ENCODE data around the gene ZRSR2. TPM values are rescaled to one million over a fixed set of nuclear protein-coding genes. Genes with fewer than 3 reads are reported as not detected.
"Not testable (repeated sequence)": the region's sequence is repeated elsewhere in the genome, so short reads cannot be mapped to it uniquely, and the experiment has no call there.

The ZRSR2 gene
- 10 to 100 TPM; 11.5 to 11.9 TPM for polyA plus RNA-seq

GRCh38 chrX:15789979-15790768, at the start of gene ZRSR2:
Gene ZRSR2, plus strand, starts transcription at chrX:15790484. Its CDS starts 12 bp downstream, at chrX:15790496.
- 0% methylated on average over 54 to 55 of the region's 55 CpGs for WGBS, 2 donors
- Histone ChIP-seq H3K27me3 (ENCODE audit: control insufficient read depth in 1 of 2, insufficient read depth in 2 of 2, low read length in 2 of 2) (no peaks in the 10 kb centered on the region), H3K9me3 (ENCODE audit: control insufficient read depth in 2 of 2, insufficient read depth in 1 of 2, low read depth in 1 of 2, low read length in 1 of 2) (no peaks in the 10 kb centered on the region), H3K4me1 (ENCODE audit: control insufficient read depth in 2 of 2, insufficient read depth in 2 of 2, low read length in 1 of 2) (no peaks in the 10 kb centered on the region), H3K4me3 (ENCODE audit: low read depth in 1 of 2, low read length in 2 of 2) (peak within 1 kb of the TSS; percentile 73 to 93), H3K27ac (ENCODE audit: low read depth in 2 of 2, low read length in 1 of 2) (peak within 1 kb of the TSS; percentile 83 to 84), H3K36me3 (ENCODE audit: control insufficient read depth in 2 of 2, insufficient read depth in 2 of 2, low read length in 1 of 2) (no peaks in the 10 kb centered on the region)

- Histone ChIP-seq H3K27me3 (ENCODE audit: control insufficient read depth in 1 of 2, insufficient read depth in 2 of 2, low read length in 2 of 2) (no peaks in the 10 kb centered on the region), H3K27ac (ENCODE audit: low read depth in 2 of 2, low read length in 1 of 2) (no peak overlapping the region), H3K4me1 (ENCODE audit: control insufficient read depth in 2 of 2, insufficient read depth in 2 of 2, low read length in 1 of 2) (no peaks in the 10 kb centered on the region), H3K9me3 (ENCODE audit: control insufficient read depth in 2 of 2, insufficient read depth in 1 of 2, low read depth in 1 of 2, low read length in 1 of 2) (no peaks in the 10 kb centered on the region), H3K36me3 (ENCODE audit: control insufficient read depth in 2 of 2, insufficient read depth in 2 of 2, low read length in 1 of 2) (no peaks in the 10 kb centered on the region), H3K4me3 (ENCODE audit: low read depth in 1 of 2, low read length in 2 of 2) (no peak overlapping the region)
- WGBS, 2 donors = 80 to 85% methylated on average over 9 of the region's 9 CpGs
Measured at GRCh38 chrX:15744181-15744867, 46.0 kb upstream of the ZRSR2 start.

- Histone ChIP-seq H3K36me3 (ENCODE audit: control insufficient read depth in 2 of 2, insufficient read depth in 2 of 2, low read length in 1 of 2) (no peaks in the 10 kb centered on the region), H3K27ac (ENCODE audit: low read depth in 2 of 2, low read length in 1 of 2) (no peak overlapping the region), H3K27me3 (ENCODE audit: control insufficient read depth in 1 of 2, insufficient read depth in 2 of 2, low read length in 2 of 2) (no peaks in the 10 kb centered on the region), H3K9me3 (ENCODE audit: control insufficient read depth in 2 of 2, insufficient read depth in 1 of 2, low read depth in 1 of 2, low read length in 1 of 2) (no peaks in the 10 kb centered on the region), H3K4me1 (ENCODE audit: control insufficient read depth in 2 of 2, insufficient read depth in 2 of 2, low read length in 1 of 2) (no peaks in the 10 kb centered on the region), H3K4me3 (ENCODE audit: low read depth in 1 of 2, low read length in 2 of 2) (no peak overlapping the region)
- 90 to 91% methylated on average over 4 of the region's 4 CpGs for WGBS, 2 donors
Measured at GRCh38 chrX:15745179-15745578, 45.1 kb upstream of the ZRSR2 start.

- H3K4me1 ChIP-seq (ENCODE audit: control insufficient read depth in 2 of 2, insufficient read depth in 2 of 2, low read length in 1 of 2); H3K9me3 ChIP-seq (ENCODE audit: control insufficient read depth in 2 of 2, insufficient read depth in 1 of 2, low read depth in 1 of 2, low read length in 1 of 2); H3K27me3 ChIP-seq (ENCODE audit: control insufficient read depth in 1 of 2, insufficient read depth in 2 of 2, low read length in 2 of 2); H3K36me3 ChIP-seq (ENCODE audit: control insufficient read depth in 2 of 2, insufficient read depth in 2 of 2, low read length in 1 of 2); H3K27ac ChIP-seq (ENCODE audit: low read depth in 2 of 2, low read length in 1 of 2); H3K4me3 ChIP-seq (ENCODE audit: low read depth in 1 of 2, low read length in 2 of 2): not testable (repeated sequence)
- WGBS, 2 donors = 82 to 90% methylated on average over 6 of the region's 6 CpGs
Measured at GRCh38 chrX:15746651-15747050, 43.6 kb upstream of the ZRSR2 start.

GRCh38 chrX:15747626-15748173, 42.6 kb upstream of the ZRSR2 start:
- Histone ChIP-seq H3K9me3 (ENCODE audit: control insufficient read depth in 2 of 2, insufficient read depth in 1 of 2, low read depth in 1 of 2, low read length in 1 of 2) (no peaks in the 10 kb centered on the region), H3K4me1 (ENCODE audit: control insufficient read depth in 2 of 2, insufficient read depth in 2 of 2, low read length in 1 of 2) (no peaks in the 10 kb centered on the region), H3K4me3 (ENCODE audit: low read depth in 1 of 2, low read length in 2 of 2) (no peak overlapping the region), H3K27ac (ENCODE audit: low read depth in 2 of 2, low read length in 1 of 2) (no peak overlapping the region), H3K36me3 (ENCODE audit: control insufficient read depth in 2 of 2, insufficient read depth in 2 of 2, low read length in 1 of 2) (no peaks in the 10 kb centered on the region), H3K27me3 (ENCODE audit: control insufficient read depth in 1 of 2, insufficient read depth in 2 of 2, low read length in 2 of 2) (no peaks in the 10 kb centered on the region)
- WGBS, 2 donors = 90 to 92% methylated on average over 13 of the region's 13 CpGs

- Histone ChIP-seq H3K9me3 (ENCODE audit: control insufficient read depth in 2 of 2, insufficient read depth in 1 of 2, low read depth in 1 of 2, low read length in 1 of 2) (no peaks in the 10 kb centered on the region), H3K27ac (ENCODE audit: low read depth in 2 of 2, low read length in 1 of 2) (no peak overlapping the region), H3K36me3 (ENCODE audit: control insufficient read depth in 2 of 2, insufficient read depth in 2 of 2, low read length in 1 of 2) (no peaks in the 10 kb centered on the region), H3K4me1 (ENCODE audit: control insufficient read depth in 2 of 2, insufficient read depth in 2 of 2, low read length in 1 of 2) (no peaks in the 10 kb centered on the region), H3K4me3 (ENCODE audit: low read depth in 1 of 2, low read length in 2 of 2) (no peak overlapping the region), H3K27me3 (ENCODE audit: control insufficient read depth in 1 of 2, insufficient read depth in 2 of 2, low read length in 2 of 2) (no peaks in the 10 kb centered on the region)
- WGBS, 2 donors = 89 to 91% methylated on average over 3 of the region's 3 CpGs
Measured at GRCh38 chrX:15748841-15749240, 41.4 kb upstream of the ZRSR2 start.

GRCh38 chrX:15749642-15750610, 40.4 kb upstream of the ZRSR2 start:
- WGBS, 2 donors = 38 to 52% methylated on average over 7 of the region's 7 CpGs
- Histone ChIP-seq H3K4me1 (ENCODE audit: control insufficient read depth in 2 of 2, insufficient read depth in 2 of 2, low read length in 1 of 2) (no peaks in the 10 kb centered on the region), H3K36me3 (ENCODE audit: control insufficient read depth in 2 of 2, insufficient read depth in 2 of 2, low read length in 1 of 2) (no peaks in the 10 kb centered on the region), H3K4me3 (ENCODE audit: low read depth in 1 of 2, low read length in 2 of 2) (no peak overlapping the region), H3K27ac (ENCODE audit: low read depth in 2 of 2, low read length in 1 of 2) (peak overlapping the region; percentile 57 to 64), H3K27me3 (ENCODE audit: control insufficient read depth in 1 of 2, insufficient read depth in 2 of 2, low read length in 2 of 2) (no peaks in the 10 kb centered on the region), H3K9me3 (ENCODE audit: control insufficient read depth in 2 of 2, insufficient read depth in 1 of 2, low read depth in 1 of 2, low read length in 1 of 2) (no peaks in the 10 kb centered on the region)

- Histone ChIP-seq H3K27me3 (ENCODE audit: control insufficient read depth in 1 of 2, insufficient read depth in 2 of 2, low read length in 2 of 2) (no peaks in the 10 kb centered on the region), H3K27ac (ENCODE audit: low read depth in 2 of 2, low read length in 1 of 2) (peak overlapping the region; percentile 47 to 61), H3K36me3 (ENCODE audit: control insufficient read depth in 2 of 2, insufficient read depth in 2 of 2, low read length in 1 of 2) (no peaks in the 10 kb centered on the region), H3K9me3 (ENCODE audit: control insufficient read depth in 2 of 2, insufficient read depth in 1 of 2, low read depth in 1 of 2, low read length in 1 of 2) (no peaks in the 10 kb centered on the region), H3K4me3 (ENCODE audit: low read depth in 1 of 2, low read length in 2 of 2) (no peak overlapping the region), H3K4me1 (ENCODE audit: control insufficient read depth in 2 of 2, insufficient read depth in 2 of 2, low read length in 1 of 2) (no peaks in the 10 kb centered on the region)
- WGBS, 2 donors = 44 to 72% methylated on average over 5 of the region's 5 CpGs
Measured at GRCh38 chrX:15750611-15751154, 39.6 kb upstream of the ZRSR2 start.
